HG02970 (cell line): ENCODE measurements around the gene IQCC.

Experiments used
- ATAC-seq: cut with Tn5 transposase; IDR thresholded peaks from one replicate; pipeline ENCODE4 v1.9.1; 2021; ENCODE audit warnings: mild to moderate bottlenecking, moderate library complexity, moderate number of reproducible peaks; ENCODE audit not compliant: unreplicated experiment, low FRiP score

IQCC gene

DNA sequence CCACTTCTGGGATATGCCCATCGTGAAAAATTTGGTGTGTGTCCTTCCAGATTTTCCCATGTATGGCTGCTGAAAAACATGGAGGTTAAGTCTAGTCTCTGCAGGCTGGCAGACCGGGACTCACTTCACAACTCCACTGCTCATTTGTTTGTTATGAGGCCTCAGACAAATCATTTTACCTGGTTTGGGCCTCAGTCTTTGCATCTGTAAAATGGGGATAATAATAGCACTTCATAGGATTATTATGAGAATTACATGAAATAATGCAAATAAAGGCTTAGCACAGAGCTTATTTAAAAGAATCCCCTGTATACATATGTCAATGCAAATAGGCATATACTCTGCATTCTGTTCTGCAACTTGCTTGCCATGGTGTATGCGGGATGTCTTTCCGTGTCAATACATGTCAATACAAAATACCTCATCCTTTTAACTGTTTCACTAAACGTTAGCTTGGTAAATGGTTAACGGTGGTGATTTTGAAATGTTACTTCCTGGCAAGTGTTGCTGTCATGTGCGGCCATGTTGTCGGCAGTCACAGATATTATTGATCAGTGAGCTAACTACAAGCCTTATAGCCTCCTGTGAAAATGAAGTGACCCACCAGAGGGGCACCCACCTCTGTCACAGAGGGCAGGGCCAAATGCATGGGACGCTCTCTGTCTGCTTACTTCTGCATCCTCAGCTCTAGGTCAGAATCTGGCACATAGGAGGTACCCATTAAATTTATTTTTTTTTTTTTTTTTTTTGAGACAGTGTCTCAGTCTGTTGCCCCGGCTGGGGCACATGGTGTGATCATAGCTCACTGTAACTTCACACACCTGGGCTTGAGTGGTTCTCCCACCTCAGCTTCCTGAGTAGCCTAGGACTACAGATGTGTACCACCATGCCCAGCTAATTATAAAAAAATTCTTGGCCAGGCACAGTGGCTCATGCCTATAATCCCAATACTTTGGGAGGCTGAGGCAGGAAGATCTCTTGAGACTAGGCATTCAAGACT is 49.9 kb downstream of the IQCC start:
- no peak for ATAC-seq

DNA sequence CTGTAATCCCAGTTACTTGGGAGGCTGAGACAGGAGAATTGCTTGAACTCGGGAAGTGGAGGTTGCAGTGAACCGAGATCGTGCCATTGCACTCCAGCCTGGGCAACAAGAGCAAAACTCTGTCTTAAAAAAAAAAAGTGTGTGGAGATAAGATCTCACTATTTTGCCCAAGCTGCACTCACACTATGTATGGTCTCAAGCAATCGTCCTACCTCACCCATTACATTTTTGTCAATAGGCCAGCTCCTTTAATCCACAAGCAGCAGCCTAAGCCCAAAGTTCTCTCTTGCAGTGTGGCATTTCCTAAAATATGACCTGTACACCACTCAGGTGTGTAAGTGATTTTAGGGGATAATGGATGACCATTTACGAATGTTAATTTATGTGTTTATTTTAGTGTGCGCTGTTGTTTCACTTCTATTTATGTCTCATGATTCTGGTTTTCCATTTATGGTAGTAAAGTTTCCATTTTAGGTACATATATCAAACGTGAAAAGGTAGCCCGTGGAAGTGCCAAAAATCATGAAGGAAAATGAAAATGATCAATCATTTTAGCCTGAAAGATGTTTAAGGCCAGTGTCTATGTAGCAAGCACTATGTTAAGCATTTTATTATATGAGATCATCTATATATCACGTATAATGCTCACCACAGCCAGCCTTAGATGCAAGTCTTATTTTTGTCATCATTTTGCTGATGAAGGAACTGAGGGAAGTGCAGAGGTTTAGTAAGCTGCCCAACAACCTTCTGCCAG is 51.2 kb downstream of the IQCC start:
- ATAC-seq, result no peak

DNA sequence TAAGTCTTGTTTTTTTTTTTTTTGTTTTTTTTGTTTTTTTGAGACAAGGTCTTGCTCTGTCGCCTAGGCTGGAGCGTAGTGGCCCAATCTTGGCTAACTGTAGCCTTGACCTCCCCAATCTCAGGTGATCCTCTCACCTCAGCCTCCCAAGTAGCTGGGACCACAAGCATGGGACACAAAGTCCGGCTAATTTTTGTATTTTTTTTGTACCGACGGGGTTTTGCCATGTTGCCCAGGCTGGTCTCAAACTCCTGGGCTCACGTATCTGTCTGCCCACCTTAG is 51.7 kb downstream of the IQCC start:
- no peak for ATAC-seq
